K562 (cell line): ENCODE results near the gene RNU6-1. TPM values are rescaled to one million over a fixed set of nuclear protein-coding genes. Genes with fewer than 3 reads are reported as not detected.

ENCODE experiments used
- ATAC-seq: fragments of 200-7000 bp; cut with Tn5 transposase; 3 replicates; pipeline ENCODE4 v1.9.1; 2020; ENCODE audit warnings: moderate library complexity
- BruUV-seq: library from RNA; stranded (reverse); fragments of 400-500 nt; replicated peaks from 2 replicates; lab custom pipeline; 2021; lab: Mats Ljungman, UMichigan
- CTCF ChIA-PET: fragments of 300-600 bp; formaldehyde crosslinking; extraction: SDS; loops from one replicate; lab custom pipeline; 2021; ENCODE audit warnings: low intra/inter-chr PET ratio; lab: Yijun Ruan, JAX
- POLR2A ChIA-PET: fragments of 300-600, 350-650 bp; sonication (Branson Sonifier 250); formaldehyde crosslinking; extraction: SDS; loops from one replicate; lab custom pipeline; 2021; ENCODE audit warnings: antibody characterized with exemption, inconsistent platforms; lab: Yijun Ruan, JAX
- DNase-seq, 4 experiments: peaks; one replicate each; pipeline versions ENCODE4 v3.0.0 to v3.0.0-alpha.2; 2011 to 2018; ENCODE audit warnings: low spot score in 3 of 4, mixed read lengths in 3 of 4; ENCODE audit errors: extremely low read depth in 1 of 4
- FAIRE-seq: peaks from 2 replicates; lab custom pipeline; 2011; peaks lifted over from hg19 to GRCh38; lab: Jason Lieb, UNC
- H2AFZ ChIP-seq: 2 replicates; pipeline ENCODE4 v1.6.0; 2011; ENCODE audit warnings: low read depth, low read length, control low read depth, inconsistent platforms
- H3K27ac ChIP-seq: fragments of 200-600 bp; 3 replicates; pipeline ENCODE4 v1.8.0; 2011; ENCODE audit warnings: low read depth, mild to moderate bottlenecking, control low read depth, inconsistent platforms, low read length, moderate library complexity, mixed read lengths; ENCODE audit errors: extremely low read depth
- H3K27me3 ChIP-seq, 2 experiments: fragments of 300-600 bp in 1 of 2; 2 replicates in 1 of 2; 3 replicates in 1 of 2; pipeline versions ENCODE4 v1.6.0 to v1.8.0; 2011; ENCODE audit warnings: inconsistent platforms in 2 of 2, low read length in 2 of 2, mild to moderate bottlenecking in 1 of 2, mixed read lengths in 1 of 2, moderate library complexity in 1 of 2; ENCODE audit not compliant: control insufficient read depth in 2 of 2, insufficient read depth in 2 of 2
- H3K36me3 ChIP-seq: fragments of 300-600 bp; 3 replicates; pipeline ENCODE4 v1.8.0; 2011; ENCODE audit warnings: mild to moderate bottlenecking, low read length, inconsistent platforms; ENCODE audit not compliant: control insufficient read depth, insufficient read depth
- H3K4me1 ChIP-seq, 2 experiments: fragments of 200-600 bp in 1 of 2; replicated peaks in 1 of 2; 2 replicates in 1 of 2; 3 replicates in 1 of 2; pipeline versions ENCODE4 v1.5.1 to v1.8.0; 2011; ENCODE audit warnings: inconsistent platforms in 2 of 2, low read length in 2 of 2, mild to moderate bottlenecking in 1 of 2, mixed read lengths in 1 of 2, moderate library complexity in 1 of 2; ENCODE audit not compliant: control insufficient read depth in 2 of 2, insufficient read depth in 2 of 2
- H3K4me2 ChIP-seq: 2 replicates; pipeline ENCODE4 v1.6.1; 2011; ENCODE audit warnings: low read length, control low read depth, inconsistent platforms, mixed read lengths; ENCODE audit not compliant: insufficient read depth
- H3K4me3 ChIP-seq: fragments of 200-600 bp; sonication (generic), shearing (Covaris generic); 2 replicates; pipeline ENCODE4 v1.5.1; 2016; ENCODE audit warnings: control low read depth, inconsistent platforms
- H3K79me2 ChIP-seq: fragments of 200-600 bp; 3 replicates; pipeline ENCODE4 v1.8.0; 2011; ENCODE audit warnings: low read length, inconsistent platforms; ENCODE audit not compliant: control insufficient read depth, insufficient read depth
- H3K9ac ChIP-seq, 2 experiments: 2 replicates each; pipeline versions ENCODE4 v1.6.0 to v1.6.1; 2011; ENCODE audit warnings: low read depth in 2 of 2, low read length in 2 of 2, control low read depth in 1 of 2, inconsistent platforms in 1 of 2, mild to moderate bottlenecking in 1 of 2, mixed read lengths in 1 of 2; ENCODE audit not compliant: insufficient read depth in 1 of 2
- H3K9me1 ChIP-seq: one replicate; pipeline ENCODE4 v1.6.0; 2011; ENCODE audit warnings: inconsistent platforms, mild to moderate bottlenecking, low read length, moderate library complexity; ENCODE audit not compliant: control insufficient read depth, insufficient read depth
- H3K9me3 ChIP-seq: replicated peaks from 2 replicates; pipeline ENCODE4 v1.5.1; 2011; ENCODE audit warnings: low read depth, low read length, inconsistent platforms; ENCODE audit not compliant: control insufficient read depth, insufficient read depth
- H4K20me1 ChIP-seq: replicated peaks from 2 replicates; pipeline ENCODE4 v1.6.1; 2011; ENCODE audit warnings: low read length, inconsistent platforms, mixed read lengths; ENCODE audit not compliant: control insufficient read depth, insufficient read depth
- CCNT2 ChIP-seq: IDR thresholded peaks from 2 replicates; pipeline ENCODE4 v1.6.1; 2011; ENCODE audit warnings: borderline replicate concordance, low read depth, mild to moderate bottlenecking, moderate library complexity, mixed read lengths, low read length; ENCODE audit not compliant: insufficient read length; ENCODE audit errors: extremely low read depth
- CHD2 ChIP-seq: IDR thresholded peaks from 2 replicates; pipeline ENCODE4 v1.6.1; 2011; ENCODE audit warnings: low read depth, low read length
- MAFK ChIP-seq: IDR thresholded peaks from 2 replicates; pipeline ENCODE4 v1.6.1; 2011; ENCODE audit warnings: low read length, improper control_type of control experiment
- SAP30 ChIP-seq: fragments of 200-600 bp; sonication (generic); IDR thresholded peaks from 2 replicates; pipeline ENCODE4 v1.6.1; 2012; ENCODE audit warnings: borderline replicate concordance, low read depth, mild to moderate bottlenecking, moderate library complexity, low read length, control low read depth, inconsistent platforms; ENCODE audit not compliant: insufficient read depth, poor library complexity, severe bottlenecking
- ZNF253 ChIP-seq: fragments of 250-450 bp; sonication (Bioruptor Pico); conservative IDR thresholded peaks from 2 replicates; pipeline ENCODE4 v1.6.1; 2021; ENCODE audit warnings: mild to moderate bottlenecking
- ZNF766 ChIP-seq: fragments of 200-800 bp; sonication (Bioruptor generic); conservative IDR thresholded peaks from 2 replicates; pipeline ENCODE4 v1.6.1; 2016; ENCODE audit warnings: missing genetic modification characterization, missing compliant biosample characterization
- WGBS: fragments of 100-300 bp; shearing (Covaris generic); methylation state at CpG from one replicate; pipeline ENCODE4 v1.1.6; 2016; ENCODE audit warnings: low coverage, mixed read lengths; ENCODE audit not compliant: insufficient coverage; ENCODE audit errors: missing lambda C conversion rate; 5-methylcytosine and 5-hydroxymethylcytosine counted together
- in situ Hi-C: fragments of 300-500 bp; cut with MboI; formaldehyde crosslinking; loops from 4 replicates; pipeline ENCODE4 v1.15.0; 2018; ENCODE audit warnings: inconsistent platforms, mixed read lengths
- intact Hi-C: fragments of 100-400 bp; cut with micrococcal nuclease; formaldehyde crosslinking; loops from 2 replicates; pipeline ENCODE4 v1.14.2; 2022
- polyA plus RNA-seq, 8 experiments: library from polyadenylated mRNA; depleted of rRNA in 4 of 8; stranded (reverse) in 5 of 8; unstranded in 3 of 8; fragments of >200 nt; fragmentation: Nextera tagmentation in 2 of 8; fragmentation: Illumina TruSeq in 1 of 8; extraction: Ambion mirVana in 2 of 8; extraction: Trizol in 1 of 8; gene quantifications; 2 replicates each; pipeline versions ENCODE4 v1.2.1 to v1.2.3, GENCODE V29; 2011 to 2014; ENCODE audit warnings: inconsistent platforms in 1 of 8, missing spikeins in 1 of 8
- total RNA-seq, 7 experiments: library from RNA; depleted of rRNA in 6 of 7; stranded (reverse); fragments of >200 nt in 6 of 7; fragmentation: Illumina TruSeq in 2 of 7; extraction: Trizol in 2 of 7; gene quantifications; 2 replicates each; pipeline versions ENCODE4 v1.2.1 to v1.2.3, GENCODE V29; 2011 to 2021; ENCODE audit warnings: low replicate concordance in 1 of 7
- TF ChIP-seq, protein P1 (sequence below), 2 experiments: fragments of 450-650 bp; IDR thresholded peaks; 2 replicates each; pipeline ENCODE4 v1.6.1; 2016
- TF ChIP-seq, protein P2 (sequence below): fragments of 450-650 bp; formaldehyde crosslinking; IDR thresholded peaks from 2 replicates; pipeline ENCODE4 v1.4.0; 2020; ENCODE audit warnings: mild to moderate bottlenecking, moderate library complexity
- TF ChIP-seq, protein P3 (sequence below): IDR thresholded peaks from 2 replicates; pipeline ENCODE4 v1.6.1; 2011; ENCODE audit warnings: borderline replicate concordance, low read depth, mild to moderate bottlenecking, moderate library complexity, low read length; ENCODE audit not compliant: insufficient read depth, poor library complexity, severe bottlenecking
- TF ChIP-seq, protein P4 (sequence below): fragments of 450-650 bp; formaldehyde crosslinking; IDR thresholded peaks from 2 replicates; pipeline ENCODE4 v1.4.0; 2020; ENCODE audit warnings: mild to moderate bottlenecking, moderate library complexity

The RNU6-1 gene
- total and polyA plus RNA-seq, 9 of the 15 experiments (the other 6 are each of a cell fraction or from before 2014, with no cell fraction given): not detected

DNA sequence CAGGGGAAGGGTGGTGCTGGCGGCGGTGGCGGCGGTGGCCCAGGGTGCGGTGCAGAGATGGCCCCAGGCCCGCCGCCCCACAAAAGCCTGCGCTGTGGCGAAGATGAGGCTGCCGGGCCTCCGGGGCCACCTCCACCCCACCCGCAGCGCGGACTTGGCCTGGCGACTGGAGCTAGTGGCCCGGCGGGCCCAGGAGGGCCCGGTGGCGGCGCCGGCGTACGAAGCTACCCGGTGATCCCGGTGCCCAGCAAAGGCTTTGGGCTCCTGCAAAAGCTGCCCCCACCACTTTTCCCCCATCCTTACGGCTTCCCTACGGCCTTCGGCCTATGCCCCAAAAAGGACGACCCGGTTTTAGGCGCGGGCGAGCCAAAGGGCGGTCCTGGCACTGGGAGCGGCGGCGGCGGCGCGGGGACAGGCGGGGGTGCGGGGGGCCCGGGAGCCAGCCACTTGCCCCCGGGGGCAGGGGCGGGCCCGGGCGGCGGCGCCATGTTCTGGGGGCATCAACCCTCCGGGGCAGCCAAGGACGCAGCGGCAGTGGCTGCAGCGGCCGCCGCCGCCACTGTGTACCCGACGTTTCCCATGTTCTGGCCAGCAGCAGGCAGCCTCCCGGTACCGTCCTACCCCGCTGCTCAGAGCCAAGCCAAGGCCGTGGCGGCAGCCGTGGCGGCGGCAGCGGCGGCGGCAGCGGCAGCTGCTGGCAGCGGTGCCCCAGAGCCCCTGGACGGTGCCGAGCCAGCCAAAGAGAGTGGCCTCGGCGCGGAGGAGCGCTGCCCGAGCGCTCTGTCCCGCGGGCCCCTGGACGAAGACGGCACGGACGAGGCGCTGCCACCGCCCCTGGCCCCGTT is 12.9 kb downstream of the RNU6-1 start:
- POLR2A ChIA-PET: no interaction called here
- Histone ChIP-seq H3K79me2 (no peaks in the 10 kb centered on the region), H3K4me1 (peaks cover 0 to 30% of the 10 kb centered on the region in 2 experiments; a peak in 2 of 5 replicates), H3K36me3 (no peaks in the 10 kb centered on the region), H3K27ac (no peak overlapping the region), H3K4me2 (no peak overlapping the region), H3K9me3 (no peaks in the 10 kb centered on the region; the same call in 1 of the 2 replicates), H3K9me1 (no peaks in the 10 kb centered on the region), H3K9ac (no peak overlapping the region), H3K4me3 (no peak overlapping the region), H2AFZ (no peak overlapping the region), H3K27me3 (peaks cover 18 to 31% of the 10 kb centered on the region in 2 experiments; a peak in 4 of 5 replicates), H4K20me1 (peaks cover 6% of the 10 kb centered on the region)
- no TSS peak for BruUV-seq
- CTCF ChIA-PET: no interaction called here
- in situ Hi-C loops: no loop called here
- DNase-seq (no peak), FAIRE-seq (no peak), ATAC-seq (no peak)
- intact Hi-C loops: no loop called here
- 97% methylated on average over 10 of the region's 88 CpGs for WGBS
- TF ChIP-seq CHD2: no peak
- no peak for TF ChIP-seq CCNT2
- no peak for TF ChIP-seq ZNF766 (CRISPR knock-in tag)
- TF ChIP-seq, protein P1, sequence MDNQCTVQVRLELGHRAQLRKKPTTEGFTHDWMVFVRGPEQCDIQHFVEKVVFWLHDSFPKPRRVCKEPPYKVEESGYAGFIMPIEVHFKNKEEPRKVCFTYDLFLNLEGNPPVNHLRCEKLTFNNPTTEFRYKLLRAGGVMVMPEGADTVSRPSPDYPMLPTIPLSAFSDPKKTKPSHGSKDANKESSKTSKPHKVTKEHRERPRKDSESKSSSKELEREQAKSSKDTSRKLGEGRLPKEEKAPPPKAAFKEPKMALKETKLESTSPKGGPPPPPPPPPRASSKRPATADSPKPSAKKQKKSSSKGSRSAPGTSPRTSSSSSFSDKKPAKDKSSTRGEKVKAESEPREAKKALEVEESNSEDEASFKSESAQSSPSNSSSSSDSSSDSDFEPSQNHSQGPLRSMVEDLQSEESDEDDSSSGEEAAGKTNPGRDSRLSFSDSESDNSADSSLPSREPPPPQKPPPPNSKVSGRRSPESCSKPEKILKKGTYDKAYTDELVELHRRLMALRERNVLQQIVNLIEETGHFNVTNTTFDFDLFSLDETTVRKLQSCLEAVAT (IDR thresholded peaks at IDR 0.05): no peak
- TF ChIP-seq, protein P2, sequence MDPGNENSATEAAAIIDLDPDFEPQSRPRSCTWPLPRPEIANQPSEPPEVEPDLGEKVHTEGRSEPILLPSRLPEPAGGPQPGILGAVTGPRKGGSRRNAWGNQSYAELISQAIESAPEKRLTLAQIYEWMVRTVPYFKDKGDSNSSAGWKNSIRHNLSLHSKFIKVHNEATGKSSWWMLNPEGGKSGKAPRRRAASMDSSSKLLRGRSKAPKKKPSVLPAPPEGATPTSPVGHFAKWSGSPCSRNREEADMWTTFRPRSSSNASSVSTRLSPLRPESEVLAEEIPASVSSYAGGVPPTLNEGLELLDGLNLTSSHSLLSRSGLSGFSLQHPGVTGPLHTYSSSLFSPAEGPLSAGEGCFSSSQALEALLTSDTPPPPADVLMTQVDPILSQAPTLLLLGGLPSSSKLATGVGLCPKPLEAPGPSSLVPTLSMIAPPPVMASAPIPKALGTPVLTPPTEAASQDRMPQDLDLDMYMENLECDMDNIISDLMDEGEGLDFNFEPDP (CRISPR knock-in tag): no peak
- TF ChIP-seq SAP30: no peak
- no peak for TF ChIP-seq MAFK
- TF ChIP-seq, protein P3, sequence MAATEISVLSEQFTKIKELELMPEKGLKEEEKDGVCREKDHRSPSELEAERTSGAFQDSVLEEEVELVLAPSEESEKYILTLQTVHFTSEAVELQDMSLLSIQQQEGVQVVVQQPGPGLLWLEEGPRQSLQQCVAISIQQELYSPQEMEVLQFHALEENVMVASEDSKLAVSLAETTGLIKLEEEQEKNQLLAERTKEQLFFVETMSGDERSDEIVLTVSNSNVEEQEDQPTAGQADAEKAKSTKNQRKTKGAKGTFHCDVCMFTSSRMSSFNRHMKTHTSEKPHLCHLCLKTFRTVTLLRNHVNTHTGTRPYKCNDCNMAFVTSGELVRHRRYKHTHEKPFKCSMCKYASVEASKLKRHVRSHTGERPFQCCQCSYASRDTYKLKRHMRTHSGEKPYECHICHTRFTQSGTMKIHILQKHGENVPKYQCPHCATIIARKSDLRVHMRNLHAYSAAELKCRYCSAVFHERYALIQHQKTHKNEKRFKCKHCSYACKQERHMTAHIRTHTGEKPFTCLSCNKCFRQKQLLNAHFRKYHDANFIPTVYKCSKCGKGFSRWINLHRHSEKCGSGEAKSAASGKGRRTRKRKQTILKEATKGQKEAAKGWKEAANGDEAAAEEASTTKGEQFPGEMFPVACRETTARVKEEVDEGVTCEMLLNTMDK: no peak
- TF ChIP-seq, protein P4, sequence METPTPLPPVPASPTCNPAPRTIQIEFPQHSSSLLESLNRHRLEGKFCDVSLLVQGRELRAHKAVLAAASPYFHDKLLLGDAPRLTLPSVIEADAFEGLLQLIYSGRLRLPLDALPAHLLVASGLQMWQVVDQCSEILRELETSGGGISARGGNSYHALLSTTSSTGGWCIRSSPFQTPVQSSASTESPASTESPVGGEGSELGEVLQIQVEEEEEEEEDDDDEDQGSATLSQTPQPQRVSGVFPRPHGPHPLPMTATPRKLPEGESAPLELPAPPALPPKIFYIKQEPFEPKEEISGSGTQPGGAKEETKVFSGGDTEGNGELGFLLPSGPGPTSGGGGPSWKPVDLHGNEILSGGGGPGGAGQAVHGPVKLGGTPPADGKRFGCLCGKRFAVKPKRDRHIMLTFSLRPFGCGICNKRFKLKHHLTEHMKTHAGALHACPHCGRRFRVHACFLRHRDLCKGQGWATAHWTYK (CRISPR knock-in tag): no peak
- TF ChIP-seq ZNF253 (CRISPR knock-in tag): no peak
